HG02571 (cell line): ENCODE data around the gene SCRN3.
"Not testable (repeated sequence)": the region's sequence is repeated elsewhere in the genome, so short reads cannot be mapped to it uniquely, and the experiment has no call there.

Source experiments
- ATAC-seq: cut with Tn5 transposase; IDR thresholded peaks from one replicate; pipeline ENCODE4 v1.9.1; 2021; ENCODE audit warnings: mild to moderate bottlenecking, moderate library complexity; ENCODE audit not compliant: unreplicated experiment

The SCRN3 gene

GRCh38 chr2:174395284-174395968, at the start of gene SCRN3:
Gene SCRN3, plus strand, starts transcription at chr2:174395730. Its CDS starts 2,554 bp downstream, at chr2:174398284.
- peak; percentile 95 for ATAC-seq

DNA sequence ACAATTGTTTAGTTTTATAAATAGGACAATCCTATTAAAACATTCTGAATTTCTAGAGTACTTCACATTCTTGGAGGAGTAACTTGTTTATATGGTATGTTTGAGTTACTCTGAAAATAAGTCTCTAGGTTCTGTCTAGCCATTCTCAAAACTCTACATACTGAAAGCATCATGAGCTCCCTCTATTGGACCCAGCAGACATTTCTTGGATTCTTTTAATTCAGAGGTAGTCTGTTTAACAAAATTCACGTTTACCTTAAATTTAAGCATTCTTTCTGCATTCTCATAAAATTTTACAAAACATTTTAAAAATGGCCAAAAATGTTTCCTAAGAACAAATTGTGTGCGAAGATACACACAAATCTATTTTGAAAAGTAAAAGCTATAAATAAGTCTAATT, 45.5 kb upstream of the SCRN3 start:
- ATAC-seq = no peak

- ATAC-seq = no peak
Observed at GRCh38 chr2:174350593-174351181, 44.8 kb upstream of the SCRN3 start.

DNA sequence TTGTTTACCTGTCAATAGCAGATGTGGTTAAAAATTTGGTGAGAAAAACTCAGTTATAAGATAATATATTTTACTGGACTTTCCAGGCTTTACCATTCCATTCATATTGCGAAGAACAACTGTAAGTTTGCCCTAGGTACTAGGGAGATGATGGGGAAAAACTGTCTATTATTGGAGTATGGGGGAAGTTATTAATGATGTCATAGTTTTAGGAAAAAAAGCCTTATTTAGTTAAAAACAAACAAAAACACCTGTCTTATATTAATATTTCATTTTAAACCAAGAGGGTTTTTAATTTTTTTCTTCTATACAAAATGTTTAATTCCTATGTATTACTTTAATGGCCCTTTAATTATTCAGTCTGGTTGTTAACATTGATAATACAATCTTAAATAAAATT, 42.5 kb upstream of the SCRN3 start:
- ATAC-seq = no peak

DNA sequence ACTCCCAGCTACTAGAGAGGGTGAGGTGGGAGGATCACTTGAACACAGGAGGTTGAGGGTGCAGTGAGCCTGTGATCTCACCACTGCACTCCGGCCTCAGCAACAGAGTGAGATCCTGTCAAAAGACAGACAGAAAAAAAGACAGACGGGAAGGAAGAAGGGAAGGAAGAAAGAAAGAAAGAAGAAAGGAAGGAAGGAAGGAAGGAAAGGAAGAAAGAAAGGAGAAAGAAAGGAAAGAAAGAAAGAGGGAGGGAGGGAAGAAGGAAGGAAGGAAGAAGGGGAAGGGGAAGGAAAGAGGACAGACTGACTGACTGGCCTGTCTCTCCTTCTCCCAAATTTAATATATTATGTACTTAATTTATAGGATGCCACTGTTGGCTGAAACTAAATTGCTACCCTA, 39.2 kb upstream of the SCRN3 start:
- no peak for ATAC-seq

- ATAC-seq = not testable (repeated sequence)
Observed at GRCh38 chr2:174359663-174360062, 35.9 kb upstream of the SCRN3 start.

DNA sequence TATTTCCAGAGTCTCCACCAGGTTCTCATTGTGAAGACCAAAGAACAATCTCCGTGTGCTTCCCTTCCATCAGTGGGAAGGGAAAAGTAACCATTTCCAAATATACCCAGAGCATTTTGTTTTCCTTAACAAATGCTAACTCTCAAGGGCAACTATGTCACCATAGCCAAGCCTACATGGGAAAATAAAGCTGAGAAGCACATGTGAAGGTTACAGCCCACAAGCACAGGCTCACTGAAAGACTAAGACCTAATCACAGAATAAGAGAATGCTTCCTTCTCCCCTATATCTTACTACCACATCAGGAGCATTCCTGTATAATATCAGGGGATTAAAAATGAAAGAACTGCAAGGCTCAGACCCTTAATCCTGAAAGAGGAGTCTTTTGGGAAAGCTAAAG, 32.6 kb upstream of the SCRN3 start:
- ATAC-seq = no peak

- ATAC-seq = not testable (repeated sequence)
Observed at GRCh38 chr2:174363492-174364225, 31.9 kb upstream of the SCRN3 start.

DNA sequence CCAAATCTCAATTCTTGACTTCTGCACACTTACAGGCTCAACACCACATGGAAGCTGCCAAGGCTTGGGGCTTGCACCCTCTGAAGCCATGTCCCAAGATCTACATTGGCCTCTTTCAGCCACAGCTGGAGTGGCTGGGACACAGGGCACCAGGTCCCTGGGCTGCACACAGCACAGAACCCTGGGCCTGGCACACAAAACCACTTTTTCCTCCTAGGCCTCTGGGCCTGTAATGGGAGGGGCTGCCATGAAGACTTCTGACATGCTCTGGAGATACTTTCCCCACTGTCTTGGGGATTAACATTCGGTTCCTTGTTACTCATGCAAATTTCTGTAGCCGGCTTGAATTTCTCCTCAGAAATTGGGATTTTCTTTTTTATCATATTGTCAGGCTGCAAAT, 30.9 kb upstream of the SCRN3 start:
- no peak for ATAC-seq

DNA sequence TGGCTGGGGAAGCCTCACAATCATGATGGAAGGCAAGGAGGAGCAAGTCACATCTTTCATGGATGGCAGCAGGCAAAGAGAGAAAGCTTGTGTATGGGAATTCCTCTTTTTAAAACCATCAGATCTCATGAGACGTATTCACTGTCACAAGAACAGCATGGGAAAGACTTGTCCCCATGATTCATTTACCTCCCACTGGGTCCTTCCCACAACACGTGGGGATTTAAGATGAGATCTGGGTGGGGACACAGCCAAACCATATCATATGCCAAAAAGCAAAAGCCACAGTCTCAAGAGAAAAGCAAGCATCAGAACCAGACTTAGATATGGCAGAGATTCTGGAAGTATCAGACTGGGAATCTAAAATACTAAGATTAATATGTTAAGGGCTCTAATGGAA, 30.0 kb upstream of the SCRN3 start:
- ATAC-seq = no peak

GRCh38 chr2:174368691-174369090, 26.8 kb upstream of the SCRN3 start:
- no peak for ATAC-seq

- no peak for ATAC-seq
Observed at GRCh38 chr2:174376967-174377366, 18.6 kb upstream of the SCRN3 start.

GRCh38 chr2:174383796-174384195, 11.7 kb upstream of the SCRN3 start:
- no peak for ATAC-seq

DNA sequence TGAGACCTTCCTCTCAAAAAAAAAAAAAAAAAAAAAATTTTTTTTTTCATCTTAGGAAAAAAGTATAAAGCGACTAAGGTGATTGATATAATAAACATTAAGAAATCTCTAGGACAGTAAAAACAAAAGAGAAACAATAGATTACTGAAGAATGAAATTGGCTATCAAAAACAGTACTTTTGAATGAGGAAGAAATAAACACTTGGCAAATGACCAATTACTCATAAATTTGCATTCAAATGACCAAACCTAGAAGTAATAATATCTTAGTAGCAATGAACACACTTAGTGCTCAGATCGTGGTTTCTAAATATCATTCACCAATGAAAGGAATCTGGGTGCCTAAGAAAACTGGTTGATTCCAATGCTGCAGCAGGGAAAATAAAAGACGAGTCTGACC, 10.3 kb upstream of the SCRN3 start:
- no peak for ATAC-seq

DNA sequence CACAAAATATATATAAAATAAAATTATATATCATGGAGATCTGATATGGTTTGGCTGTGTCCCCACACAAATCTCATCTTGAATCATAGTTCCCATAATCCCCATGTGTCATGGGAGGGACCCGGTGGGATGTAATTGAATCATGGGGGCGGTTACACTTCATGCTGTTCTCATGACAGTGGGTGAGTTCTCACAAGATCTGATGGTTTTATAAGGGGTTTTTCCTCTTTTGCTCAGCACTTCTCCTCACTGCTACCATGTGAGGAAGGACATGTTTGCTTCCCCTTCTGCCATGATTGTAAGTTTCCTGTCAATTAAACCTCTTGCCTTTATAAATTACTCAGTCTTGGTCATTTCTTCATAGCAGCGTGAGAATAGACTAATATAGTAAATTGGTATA, 6.8 kb upstream of the SCRN3 start:
- not testable (repeated sequence) for ATAC-seq

DNA sequence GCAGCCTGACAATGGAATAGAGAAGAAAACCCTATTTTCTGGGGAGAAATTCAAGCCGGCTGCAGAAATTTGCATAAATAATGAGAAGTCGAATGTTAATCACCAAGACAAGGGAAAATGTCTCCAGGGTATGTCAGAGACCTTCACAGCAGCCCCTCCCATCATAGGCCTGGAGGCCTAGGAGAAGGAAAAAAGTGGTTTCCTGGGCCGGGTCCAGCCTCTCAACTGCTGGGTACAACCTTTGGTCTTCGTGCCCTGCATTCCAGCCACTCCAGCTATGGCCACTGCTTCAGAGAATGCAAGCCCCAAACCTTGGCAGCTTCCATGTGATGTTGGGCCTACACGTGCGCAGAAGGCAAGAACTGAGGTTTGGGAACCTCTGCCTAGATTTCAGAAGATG, 6.0 kb upstream of the SCRN3 start:
- no peak for ATAC-seq

DNA sequence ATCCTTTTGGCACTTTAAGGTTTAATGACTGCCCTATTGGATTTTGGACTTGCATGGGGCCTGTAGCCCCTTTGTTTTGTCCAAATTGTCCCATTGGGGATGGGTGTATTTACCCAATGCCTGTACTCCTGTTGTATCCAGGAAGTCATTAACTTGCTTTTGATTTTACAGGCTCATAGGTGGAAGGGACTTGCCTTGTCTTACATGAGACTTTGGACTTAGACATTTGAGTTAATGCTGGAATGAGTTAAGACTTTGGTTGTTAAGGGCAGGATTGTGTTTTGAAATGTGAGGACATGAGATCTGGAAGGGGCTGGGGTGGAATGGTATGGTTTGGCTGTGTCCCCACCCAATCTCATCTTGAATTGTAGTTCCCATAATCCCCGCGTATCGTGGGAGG, 5.2 kb upstream of the SCRN3 start:
- not testable (repeated sequence) for ATAC-seq

- ATAC-seq = no peak
Observed at GRCh38 chr2:174392706-174393105, 2.8 kb upstream of the SCRN3 start.

GRCh38 chr2:174395969-174396630, 570 bp downstream of the SCRN3 start:
- peak; percentile 31 for ATAC-seq

- no peak for ATAC-seq
Observed at GRCh38 chr2:174397773-174398172, 2.2 kb downstream of the SCRN3 start.

- no peak for ATAC-seq
Observed at GRCh38 chr2:174399171-174399570, 3.6 kb downstream of the SCRN3 start.

GRCh38 chr2:174400853-174401252, 5.3 kb downstream of the SCRN3 start:
- no peak for ATAC-seq
